Stromal cell of bone marrow (primary cell): Measurements from ENCODE around the gene CLEC4F.

Experiments
- DNase-seq: peaks from one replicate; pipeline ENCODE4 v3.0.0-alpha.2; 2012; ENCODE audit warnings: low read depth

Gene CLEC4F

GRCh38 chr2:70820499-70820898, at the start of gene CLEC4F:
TSS of gene CLEC4F (minus strand) at chr2:70820599. CDS start at chr2:70820523, 76 bp downstream.
- DNase-seq = no peak

- DNase-seq = no peak
Observed at GRCh38 chr2:70868970-70869369, 48.6 kb upstream of the CLEC4F start.

- peak; percentile 65 for DNase-seq
Observed at GRCh38 chr2:70861777-70862625, 41.6 kb upstream of the CLEC4F start.

- DNase-seq = no peak
Observed at GRCh38 chr2:70855667-70856066, 35.3 kb upstream of the CLEC4F start.

- no peak for DNase-seq
Observed at GRCh38 chr2:70854411-70854810, 34.0 kb upstream of the CLEC4F start.

- DNase-seq = no peak
Observed at GRCh38 chr2:70852824-70853223, 32.4 kb upstream of the CLEC4F start.

GRCh38 chr2:70851704-70852103, 31.3 kb upstream of the CLEC4F start:
- no peak for DNase-seq

GRCh38 chr2:70850925-70851324, 30.5 kb upstream of the CLEC4F start:
- DNase-seq = no peak

- DNase-seq = no peak
Observed at GRCh38 chr2:70842401-70842800, 22.0 kb upstream of the CLEC4F start.

GRCh38 chr2:70837980-70838925, 17.9 kb upstream of the CLEC4F start:
- no peak for DNase-seq

GRCh38 chr2:70835643-70836042, 15.2 kb upstream of the CLEC4F start, which contains the start of gene CD207:
TSS of gene CD207 (minus strand) at chr2:70835816. CDS start at chr2:70835776, 40 bp downstream.
- DNase-seq = no peak

- no peak for DNase-seq
Observed at GRCh38 chr2:70834881-70835280, 14.5 kb upstream of the CLEC4F start.

GRCh38 chr2:70834106-70834505, 13.7 kb upstream of the CLEC4F start:
- DNase-seq = no peak

GRCh38 chr2:70833246-70833645, 12.8 kb upstream of the CLEC4F start:
- no peak for DNase-seq

- DNase-seq = no peak
Observed at GRCh38 chr2:70832386-70832785, 12.0 kb upstream of the CLEC4F start.

- DNase-seq = no peak
Observed at GRCh38 chr2:70831861-70832260, 11.5 kb upstream of the CLEC4F start.

- peak; percentile 24 for DNase-seq
Observed at GRCh38 chr2:70830366-70830765, 10.0 kb upstream of the CLEC4F start.

GRCh38 chr2:70829916-70830315, 9.5 kb upstream of the CLEC4F start:
- no peak for DNase-seq

GRCh38 chr2:70828914-70829824, 8.8 kb upstream of the CLEC4F start:
- DNase-seq = peak; percentile 14

GRCh38 chr2:70828115-70828514, 7.7 kb upstream of the CLEC4F start:
- no peak for DNase-seq

- no peak for DNase-seq
Observed at GRCh38 chr2:70827388-70827787, 7.0 kb upstream of the CLEC4F start.
